Pancreas (tissue), 10 donors: Measurements from ENCODE around the gene EPHA3. TPM values are rescaled to one million over a fixed set of nuclear protein-coding genes. Genes with fewer than 3 reads are reported as not detected.
"Not testable (repeated sequence)": the region's sequence is repeated elsewhere in the genome, so short reads cannot be mapped to it uniquely, and the experiment has no call there.

Source experiments
- ATAC-seq, 4 donors: fragments of 200-7000 bp; cut with Tn5 transposase; one replicate each; pipeline versions ENCODE4 v1.8.0 to v1.9.1; 2020; ENCODE audit warnings: mild to moderate bottlenecking in 4 of 4, moderate library complexity in 4 of 4
- DNase-seq, 6 donors: peaks; one replicate each; pipeline ENCODE4 v3.0.0-alpha.2; 2020
- FAIRE-seq: peaks from 2 replicates; lab custom pipeline; 2012; peaks lifted over from hg19 to GRCh38; lab: Jason Lieb, UNC
- H3K27ac ChIP-seq, 4 donors: fragments of 200-600 bp; sonication (generic); 1 replicate in 3 of 4; 2 replicates in 1 of 4; pipeline versions ENCODE4 v1.5.0 to v1.8.0; 2020
- H3K27me3 ChIP-seq, 4 donors: fragments of 200-600 bp; one replicate each; pipeline ENCODE4 v1.8.0; 2021
- H3K36me3 ChIP-seq, 3 donors: fragments of 200-600 bp; sonication (generic) in 1 of 3; one replicate each; pipeline versions ENCODE4 v1.5.0 to v1.8.0; 2020 to 2021
- H3K4me1 ChIP-seq, 3 donors: fragments of 200-600 bp; one replicate each; pipeline ENCODE4 v1.8.0; 2021
- H3K4me3 ChIP-seq, 4 donors: fragments of 200-600 bp; sonication (generic) in 2 of 4; one replicate each; pipeline versions ENCODE4 v1.5.0 to v1.8.0; 2020 to 2021
- H3K9me3 ChIP-seq, 4 donors: fragments of 200-600 bp; one replicate each; pipeline ENCODE4 v1.8.0; 2021
- CTCF ChIP-seq, 4 donors: fragments of 200-600 bp; sonication (generic) in 3 of 4; IDR thresholded peaks; one replicate each; pipeline versions ENCODE4 v1.5.0 to v1.8.0; 2021; ENCODE audit warnings: antibody characterized with exemption in 4 of 4
- WGBS, 2 donors: extraction: QIAGEN DNeasy Blood & Tissue Kit; methylation state at CpG; one replicate each; pipeline ENCODE4 v1.1.7; 2013; 5-methylcytosine and 5-hydroxymethylcytosine counted together
- intact Hi-C, 3 donors: fragments of 100-400 bp; cut with DNase I; formaldehyde crosslinking; loops; one replicate each; pipeline versions ENCODE4 v1.11.1 to v1.14.2; 2022
- polyA plus RNA-seq, 2 donors: library from polyadenylated mRNA; stranded (reverse); fragments of 200-250 nt; gene quantifications; one replicate each; pipeline ENCODE4 v1.2.3, GENCODE V29; 2013
- total RNA-seq, 6 donors: library from RNA; stranded (reverse); fragmentation: NEBNext Ultra II Directional in 4 of 6; extraction: Animal tissue kit (Norgen Biotek cat#: 25700) in 4 of 6; gene quantifications; one replicate each; pipeline versions ENCODE4 v1.2.1 to v1.2.4, GENCODE V29; 2021 to 2023
- donor health status: healthy with polysubstance abuse.
- donor health status: DM: no; HTN: no; CAD: no; lungs with moderate emphysema.
- donor health status: DM: no; HTN: no; CAD: no.
- donor health status: control.
- donor health status: control.
- donor health status: Bipolar disorder and iron deficiency.
- donor health status: DM: yes; HTN: yes; CAD: no.
- donor health status: DM: no; HTN: no; CAD: no.
- donor health status: DM: no; HTN: no; CAD: no.
- donor health status: DM: yes; HTN: yes; CAD: no.

EPHA3 gene
- total and polyA plus RNA-seq, 8 donors = 0.27 to 7.7 (median 0.80) TPM

GRCh38 chr3:89340408-89340807 is 233.0 kb downstream of the EPHA3 start:
- no peak for FAIRE-seq
- Histone ChIP-seq H3K36me3 (no peaks in the 10 kb centered on the region), H3K4me1 (no peaks in the 10 kb centered on the region), H3K4me3 (no peak overlapping the region), H3K27ac (no peak overlapping the region), H3K9me3 (no peaks in the 10 kb centered on the region), H3K27me3 (no peaks in the 10 kb centered on the region)
- no peak for TF ChIP-seq CTCF (IDR thresholded peaks at IDR 0.05)
- no peak for ATAC-seq
- DNase-seq = no peak
- WGBS, 2 donors = 81 to 90% methylated on average over 2 of the region's 2 CpGs
- intact Hi-C loops = no loop called here

GRCh38 chr3:89344076-89344475 is 236.7 kb downstream of the EPHA3 start:
- no peak overlapping the region for H3K27ac ChIP-seq
- H3K36me3 ChIP-seq = no peaks in the 10 kb centered on the region
- DNase-seq (no peak), ATAC-seq (no peak), FAIRE-seq (no peak)
- no peak for TF ChIP-seq CTCF (IDR thresholded peaks at IDR 0.05)
- H3K4me3 ChIP-seq = no peak overlapping the region
- no peaks in the 10 kb centered on the region for H3K9me3 ChIP-seq
- H3K27me3 ChIP-seq = no peaks in the 10 kb centered on the region
- intact Hi-C loops = no loop called here
- H3K4me1 ChIP-seq = no peaks in the 10 kb centered on the region

GRCh38 chr3:89350935-89351334 is 243.5 kb downstream of the EPHA3 start:
- WGBS, 2 donors = 45 to 51% methylated on average over 4 to 6 of the region's 12 CpGs
- FAIRE-seq, H3K36me3 ChIP-seq, DNase-seq, H3K9me3 ChIP-seq, H3K4me3 ChIP-seq, H3K4me1 ChIP-seq, H3K27me3 ChIP-seq, H3K27ac ChIP-seq, ATAC-seq, intact Hi-C loops: not testable (repeated sequence)

- H3K4me3 ChIP-seq = no peak overlapping the region
- H3K9me3 ChIP-seq = no peaks in the 10 kb centered on the region
- DNase-seq = no peak
- no peaks in the 10 kb centered on the region for H3K27me3 ChIP-seq
- TF ChIP-seq CTCF (IDR thresholded peaks at IDR 0.05) = no peak
- no peak for FAIRE-seq
- WGBS, 2 donors = 68% methylated on average over 2 of the region's 2 CpGs
- H3K27ac ChIP-seq = no peak overlapping the region
- H3K4me1 ChIP-seq = no peaks in the 10 kb centered on the region
- ATAC-seq = no peak
- intact Hi-C loops = no loop called here
- H3K36me3 ChIP-seq = no peaks in the 10 kb centered on the region
These were observed 246.0 kb downstream of the EPHA3 start for GRCh38 chr3:89353465-89353864.

GRCh38 chr3:89358281-89358680 is 250.9 kb downstream of the EPHA3 start:
- Histone ChIP-seq H3K27me3 (no peaks in the 10 kb centered on the region), H3K36me3 (no peaks in the 10 kb centered on the region), H3K4me1 (no peaks in the 10 kb centered on the region), H3K4me3 (no peak overlapping the region), H3K9me3 (no peaks in the 10 kb centered on the region), H3K27ac (no peak overlapping the region)
- TF ChIP-seq CTCF (IDR thresholded peaks at IDR 0.05) = no peak
- ATAC-seq (no peak), FAIRE-seq (no peak), DNase-seq (no peak)
- intact Hi-C loops = no loop called here

GRCh38 chr3:89360156-89360555 is 252.7 kb downstream of the EPHA3 start:
- intact Hi-C loops = no loop called here
- no peak for FAIRE-seq
- no peaks in the 10 kb centered on the region for H3K27me3 ChIP-seq
- no peak overlapping the region for H3K27ac ChIP-seq
- no peaks in the 10 kb centered on the region for H3K36me3 ChIP-seq
- no peak for DNase-seq
- ATAC-seq = no peak
- H3K9me3 ChIP-seq = no peaks in the 10 kb centered on the region
- TF ChIP-seq CTCF (IDR thresholded peaks at IDR 0.05) = no peak
- no peaks in the 10 kb centered on the region for H3K4me1 ChIP-seq
- WGBS, 2 donors = 96 to 97% methylated on average over 1 of the region's 1 CpG
- H3K4me3 ChIP-seq = no peak overlapping the region
